ENCODE results near the gene SPATS2L.
A peak's percentile ranks its signal among the peaks of the same experiment; 100 is the strongest.

SPATS2L gene

GRCh38 chr2:200482194-200482593, 175.7 kb downstream of the SPATS2L start:
- TF ChIP-seq CTCF (IDR thresholded peaks at IDR 0.05; ENCODE audit: poor library complexity, severe bottlenecking), result no peak
- ATAC-seq (ENCODE audit: low read depth), result no peak
- no peak overlapping the region for H3K27ac ChIP-seq (ENCODE audit: poor library complexity, severe bottlenecking)
- DNase-seq (ENCODE audit: low spot score), result no peak
- peaks cover 12% of the 10 kb centered on the region for H3K36me3 ChIP-seq (ENCODE audit: low read depth)
- peaks cover 37% of the 10 kb centered on the region for H3K4me1 ChIP-seq (ENCODE audit: insufficient read depth, poor library complexity, severe bottlenecking)
- no peak overlapping the region for H3K4me3 ChIP-seq (ENCODE audit: severe bottlenecking)
- H3K27me3 ChIP-seq (ENCODE audit: insufficient read depth, poor library complexity, severe bottlenecking), result no peaks in the 10 kb centered on the region
- no peaks in the 10 kb centered on the region for H3K9me3 ChIP-seq (ENCODE audit: severe bottlenecking)

- Histone ChIP-seq H3K27ac (ENCODE audit: poor library complexity, severe bottlenecking) (no peak overlapping the region), H3K4me3 (ENCODE audit: severe bottlenecking) (no peak overlapping the region), H3K9me3 (ENCODE audit: severe bottlenecking) (no peaks in the 10 kb centered on the region), H3K4me1 (ENCODE audit: insufficient read depth, poor library complexity, severe bottlenecking) (peaks cover 37% of the 10 kb centered on the region), H3K27me3 (ENCODE audit: insufficient read depth, poor library complexity, severe bottlenecking) (no peaks in the 10 kb centered on the region), H3K36me3 (ENCODE audit: low read depth) (0 out of 2 replicates have a peak, but pooled peaks cover 4% of the 10 kb centered on the region)
- DNase-seq (ENCODE audit: low spot score) (no peak), ATAC-seq (ENCODE audit: low read depth) (peak; percentile 67)
- peak; percentile 82 for TF ChIP-seq CTCF (IDR thresholded peaks at IDR 0.05; ENCODE audit: poor library complexity, severe bottlenecking)
Measured at GRCh38 chr2:200483729-200484198, 177.3 kb downstream of the SPATS2L start.

GRCh38 chr2:200484934-200485333, 178.4 kb downstream of the SPATS2L start:
- Histone ChIP-seq H3K36me3 (ENCODE audit: low read depth) (0 out of 2 replicates have a peak, but pooled peaks cover 6% of the 10 kb centered on the region), H3K27me3 (ENCODE audit: insufficient read depth, poor library complexity, severe bottlenecking) (no peaks in the 10 kb centered on the region), H3K9me3 (ENCODE audit: severe bottlenecking) (no peaks in the 10 kb centered on the region), H3K4me3 (ENCODE audit: severe bottlenecking) (no peak overlapping the region), H3K4me1 (ENCODE audit: insufficient read depth, poor library complexity, severe bottlenecking) (peaks cover 26% of the 10 kb centered on the region), H3K27ac (ENCODE audit: poor library complexity, severe bottlenecking) (no peak overlapping the region)
- no peak for DNase-seq (ENCODE audit: low spot score)
- no peak for ATAC-seq (ENCODE audit: low read depth)
- TF ChIP-seq CTCF (IDR thresholded peaks at IDR 0.05; ENCODE audit: poor library complexity, severe bottlenecking), result no peak

- ATAC-seq (ENCODE audit: low read depth) (peak; percentile 64), DNase-seq (ENCODE audit: low spot score) (no peak)
- no peaks in the 10 kb centered on the region for H3K9me3 ChIP-seq (ENCODE audit: severe bottlenecking)
- H3K4me3 ChIP-seq (ENCODE audit: severe bottlenecking), result no peak overlapping the region
- peak overlapping the region; percentile 33 for H3K27ac ChIP-seq (ENCODE audit: poor library complexity, severe bottlenecking)
- TF ChIP-seq CTCF (IDR thresholded peaks at IDR 0.05; ENCODE audit: poor library complexity, severe bottlenecking), result no peak
- peaks cover 14% of the 10 kb centered on the region for H3K4me1 ChIP-seq (ENCODE audit: insufficient read depth, poor library complexity, severe bottlenecking)
- H3K27me3 ChIP-seq (ENCODE audit: insufficient read depth, poor library complexity, severe bottlenecking), result no peaks in the 10 kb centered on the region
- peaks cover 6% of the 10 kb centered on the region; the same call in 1 of the 2 replicates for H3K36me3 ChIP-seq (ENCODE audit: low read depth)
Measured at GRCh38 chr2:200486529-200486928, 180.0 kb downstream of the SPATS2L start.

GRCh38 chr2:200488169-200488568, 181.7 kb downstream of the SPATS2L start:
- Histone ChIP-seq H3K36me3 (ENCODE audit: low read depth) (peaks cover 23% of the 10 kb centered on the region), H3K4me1 (ENCODE audit: insufficient read depth, poor library complexity, severe bottlenecking) (peaks cover 14% of the 10 kb centered on the region), H3K4me3 (ENCODE audit: severe bottlenecking) (no peak overlapping the region), H3K27me3 (ENCODE audit: insufficient read depth, poor library complexity, severe bottlenecking) (no peaks in the 10 kb centered on the region), H3K9me3 (ENCODE audit: severe bottlenecking) (no peaks in the 10 kb centered on the region), H3K27ac (ENCODE audit: poor library complexity, severe bottlenecking) (no peak overlapping the region)
- TF ChIP-seq CTCF (IDR thresholded peaks at IDR 0.05; ENCODE audit: poor library complexity, severe bottlenecking), result no peak
- no peak for DNase-seq (ENCODE audit: low spot score)
- ATAC-seq (ENCODE audit: low read depth), result no peak
